GM12892 (cell line): ENCODE results near the gene PITX1.

Source experiments
- POLR2A ChIP-seq: IDR thresholded peaks from 2 replicates; pipeline ENCODE4 v1.6.1; 2011; ENCODE audit warnings: low read depth, low read length, control low read depth
- POLR2AphosphoS5 ChIP-seq: IDR thresholded peaks from 2 replicates; pipeline ENCODE4 v1.6.1; 2011; ENCODE audit warnings: low read depth, low read length, control low read depth
- TAF1 ChIP-seq: IDR thresholded peaks from 2 replicates; pipeline ENCODE4 v1.6.1; 2011; ENCODE audit warnings: low read depth, mild to moderate bottlenecking, control low read depth, low read length, borderline replicate concordance

GRCh38 chr5:135032695-135032998 is 1.4 kb downstream of the PITX1 start:
- TF ChIP-seq POLR2A (no peak), POLR2AphosphoS5 (no peak), TAF1 (no peak)
